ENCODE measurements around the gene CD151. TPM values are rescaled to one million over a fixed set of nuclear protein-coding genes. Genes with fewer than 3 reads are reported as not detected.

Gene CD151
- total RNA-seq, 1 experiment from 2014 or later: 296 TPM

GRCh38 chr11:863910-864827, 31.4 kb downstream of the CD151 start:
- DNase-seq (ENCODE audit: low read depth, low spot score): no peak
- no peak for ATAC-seq
- H2AFZ ChIP-seq (ENCODE audit: low read depth, low read length, poor library complexity, severe bottlenecking): no peak overlapping the region
- H3K4me3 ChIP-seq (replicated peaks in 1 of 2; ENCODE audit: low read depth in 1 of 2, low read length in 2 of 2): no peak overlapping the region
- H3K27me3 ChIP-seq (ENCODE audit: insufficient read depth, low read length): no peaks in the 10 kb centered on the region
- no peaks in the 10 kb centered on the region for H4K20me1 ChIP-seq (ENCODE audit: insufficient read depth)
- no peak overlapping the region; the same call in 1 of the 2 replicates for H3K27ac ChIP-seq (ENCODE audit: low read depth, low read length)
- no peak overlapping the region for H3K4me2 ChIP-seq (ENCODE audit: low read length)
- BruUV-seq (replicated peaks): no TSS peak
- ChIA-PET RAD21 (ENCODE audit: low non-redundant PET in 1 of 2, low total read pairs in 2 of 2, uncharacterized antibody in 2 of 2, unreplicated experiment in 2 of 2) (no interaction called here), POLR2A (interaction anchor here (0.8 kb wide), 1 partner anchor 625 kb away, joined by 3 read pairs; no protein-coding TSS in a partner anchor), CTCF (no interaction called here)
- peaks cover 7 to 38% of the 10 kb centered on the region in 2 experiments for H3K4me1 ChIP-seq (ENCODE audit: control insufficient read depth in 1 of 2, insufficient read depth in 2 of 2, low read length in 2 of 2)
- no peaks in the 10 kb centered on the region for H3K9me2 ChIP-seq (ENCODE audit: insufficient read depth)
- H3K36me3 ChIP-seq (ENCODE audit: control insufficient read depth in 1 of 2, insufficient read depth in 2 of 2, low read length in 2 of 2): no peaks in the 10 kb centered on the region
- no peak overlapping the region for H3K9ac ChIP-seq (ENCODE audit: low read length)
- intact Hi-C loops (cut with micrococcal nuclease): no loop called here
- H3K9me3 ChIP-seq (ENCODE audit: control insufficient read depth in 1 of 2, insufficient read depth in 1 of 2, low read depth in 1 of 2, low read length in 2 of 2): no peaks in the 10 kb centered on the region
- H3K79me2 ChIP-seq (ENCODE audit: insufficient read depth, low read length): no peaks in the 10 kb centered on the region
- no peak for TF ChIP-seq SRF (IDR thresholded peaks at IDR 0.05; ENCODE audit: low read depth)
- TF ChIP-seq POLR2AphosphoS5 (IDR thresholded peaks at IDR 0.05; ENCODE audit: low read depth, low read length): peak; percentile 11; the same call in 1 of the 2 replicates
- TF ChIP-seq CTCF (IDR thresholded peaks at IDR 0.05 in 2 of 3, conservative IDR thresholded peaks at IDR 0.05 in 1 of 3; ENCODE audit: borderline replicate concordance in 1 of 3, insufficient read depth in 1 of 3, low read depth in 2 of 3, low read length in 2 of 3): no peak

- Histone ChIP-seq H3K4me3 (replicated peaks in 1 of 2; ENCODE audit: low read depth in 1 of 2, low read length in 2 of 2) (no peak overlapping the region), H3K4me1 (ENCODE audit: control insufficient read depth in 1 of 2, insufficient read depth in 2 of 2, low read length in 2 of 2) (peaks cover 1 to 31% of the 10 kb centered on the region in 2 experiments; a peak in 3 of 4 replicates), H3K27ac (ENCODE audit: low read depth, low read length) (no peak overlapping the region), H3K36me3 (ENCODE audit: control insufficient read depth in 1 of 2, insufficient read depth in 2 of 2, low read length in 2 of 2) (no peaks in the 10 kb centered on the region), H3K9me2 (ENCODE audit: insufficient read depth) (no peaks in the 10 kb centered on the region), H3K9ac (ENCODE audit: low read length) (no peak overlapping the region), H3K4me2 (ENCODE audit: low read length) (no peak overlapping the region), H3K9me3 (ENCODE audit: control insufficient read depth in 1 of 2, insufficient read depth in 1 of 2, low read depth in 1 of 2, low read length in 2 of 2) (no peaks in the 10 kb centered on the region), H2AFZ (ENCODE audit: low read depth, low read length, poor library complexity, severe bottlenecking) (no peak overlapping the region), H3K27me3 (ENCODE audit: insufficient read depth, low read length) (no peaks in the 10 kb centered on the region), H4K20me1 (ENCODE audit: insufficient read depth) (no peaks in the 10 kb centered on the region), H3K79me2 (ENCODE audit: insufficient read depth, low read length) (no peaks in the 10 kb centered on the region)
- TF ChIP-seq CEBPB (IDR thresholded peaks at IDR 0.05; ENCODE audit: low read depth): no peak
- no peak for TF ChIP-seq CTCF (IDR thresholded peaks at IDR 0.05 in 2 of 3, conservative IDR thresholded peaks at IDR 0.05 in 1 of 3; ENCODE audit: borderline replicate concordance in 1 of 3, insufficient read depth in 1 of 3, low read depth in 2 of 3, low read length in 2 of 3)
- no peak for TF ChIP-seq SP1 (IDR thresholded peaks at IDR 0.05; ENCODE audit: low read depth)
- no peak for TF ChIP-seq EZH2phosphoT487 (IDR thresholded peaks at IDR 0.05; ENCODE audit: borderline replicate concordance)
- no peak for TF ChIP-seq SIN3A (IDR thresholded peaks at IDR 0.05; ENCODE audit: low read depth)
- no peak for TF ChIP-seq RAD21 (IDR thresholded peaks at IDR 0.05; ENCODE audit: low read depth)
- no peak for TF ChIP-seq SRF (IDR thresholded peaks at IDR 0.05; ENCODE audit: low read depth)
- no peak for TF ChIP-seq EGR1 (IDR thresholded peaks at IDR 0.05; ENCODE audit: low read depth)
- TF ChIP-seq EZH2 (IDR thresholded peaks at IDR 0.05): no peak
- ATAC-seq (no peak), DNase-seq (ENCODE audit: low read depth, low spot score) (no peak)
- no TSS peak for BruUV-seq (replicated peaks)
- ChIA-PET POLR2A (interaction anchor here (0.8 kb wide), 1 partner anchor 624 kb away, joined by 3 read pairs; no protein-coding TSS in a partner anchor), CTCF (no interaction called here), RAD21 (ENCODE audit: low non-redundant PET in 1 of 2, low total read pairs in 2 of 2, uncharacterized antibody in 2 of 2, unreplicated experiment in 2 of 2) (no interaction called here)
- intact Hi-C loops (cut with micrococcal nuclease): no loop called here
These were observed 32.1 kb downstream of the CD151 start for GRCh38 chr11:864898-865297.
